Upper lobe of left lung (tissue), 6 donors: ENCODE results near the gene CD99L2. TPM values are rescaled to one million over a fixed set of nuclear protein-coding genes. Genes with fewer than 3 reads are reported as not detected.

Experiments
- ATAC-seq, 2 donors: fragments of 200-7000 bp; cut with Tn5 transposase; one replicate each; pipeline ENCODE4 v1.9.1; 2022; ENCODE audit warnings: mild to moderate bottlenecking in 2 of 2, moderate library complexity in 2 of 2; ENCODE audit not compliant: low FRiP score in 2 of 2
- DNase-seq, 2 donors: peaks; one replicate each; pipeline ENCODE4 v3.0.0-alpha.2; 2019 to 2020
- H3K27ac ChIP-seq, 4 donors: fragments of 200-600 bp; sonication (generic); one replicate each; pipeline ENCODE4 v1.5.1; 2016 to 2019
- H3K27me3 ChIP-seq, 4 donors: fragments of 200-600 bp; sonication (generic); one replicate each; pipeline ENCODE4 v1.5.1; 2017 to 2019
- H3K36me3 ChIP-seq, 4 donors: fragments of 200-600 bp; sonication (generic); one replicate each; pipeline ENCODE4 v1.5.1; 2016 to 2019
- H3K4me1 ChIP-seq, 4 donors: fragments of 200-600 bp; sonication (generic); one replicate each; pipeline ENCODE4 v1.5.1; 2018 to 2019
- H3K4me3 ChIP-seq, 4 donors: fragments of 200-600 bp; sonication (generic); one replicate each; pipeline ENCODE4 v1.5.1; 2017 to 2019; ENCODE audit warnings: mild to moderate bottlenecking in 2 of 4, moderate library complexity in 1 of 4
- H3K9me3 ChIP-seq, 4 donors: fragments of 200-600 bp; sonication (generic); one replicate each; pipeline ENCODE4 v1.5.1; 2018 to 2019
- CTCF ChIP-seq, 6 experiments: fragments of 450-650 bp in 4 of 6; fragments of 200-600 bp in 2 of 6; sonication (generic) in 2 of 6; IDR thresholded peaks; one replicate each; pipeline ENCODE4 v1.5.1; 2016 to 2019; ENCODE audit warnings: antibody characterized with exemption in 6 of 6
- EP300 ChIP-seq, 4 donors: sonication (generic); formaldehyde crosslinking; IDR thresholded peaks; one replicate each; pipeline ENCODE4 v1.5.1; 2017; ENCODE audit warnings: antibody characterized with exemption in 4 of 4, control low read depth in 2 of 4
- POLR2A ChIP-seq, 4 donors: fragments of 450-650 bp; IDR thresholded peaks; one replicate each; pipeline ENCODE4 v1.5.1; 2016 to 2017; ENCODE audit warnings: antibody characterized with exemption in 4 of 4, mild to moderate bottlenecking in 2 of 4
- POLR2AphosphoS5 ChIP-seq, 2 donors: sonication (generic); formaldehyde crosslinking; IDR thresholded peaks; one replicate each; pipeline ENCODE4 v1.5.1; 2017; ENCODE audit warnings: antibody characterized with exemption in 2 of 2
- WGBS, 2 donors: methylation state at CpG; one replicate each; pipeline ENCODE4 v1.1.5; 2017 to 2018; 5-methylcytosine and 5-hydroxymethylcytosine counted together
- total RNA-seq, 6 donors: library from RNA; depleted of rRNA in 4 of 6; stranded (reverse); fragments of >200 nt in 4 of 6; gene quantifications; one replicate each; pipeline versions ENCODE4 v1.1.0 to v1.2.1, GENCODE V29; 2016 to 2021
- donor health status: DM: no; HTN: no; CAD: no; lungs with moderate emphysema.
- donor health status: DM: no; HTN: yes; CAD: no; lungs with severe emphysema.

The CD99L2 gene
- total RNA-seq, 6 donors from 2014 or later: 16.8 to 41.6 (median 34.9) TPM

GRCh38 chrX:150856101-150856500, 42.4 kb downstream of the CD99L2 start:
- Histone ChIP-seq H3K27ac (no peak overlapping the region), H3K27me3 (no peaks in the 10 kb centered on the region), H3K4me3 (no peak overlapping the region), H3K9me3 (peaks cover 0 to 11% (median 0%) of the 10 kb centered on the region in 4 donors), H3K36me3 (no peaks in the 10 kb centered on the region), H3K4me1 (no peaks in the 10 kb centered on the region)
- ATAC-seq (no peak), DNase-seq (no peak)
- 80 to 86% methylated on average over 2 to 3 of the region's 3 CpGs for WGBS, 2 donors
- TF ChIP-seq CTCF (IDR thresholded peaks at IDR 0.05): no peak
- no peak for TF ChIP-seq POLR2A (IDR thresholded peaks at IDR 0.05)
- TF ChIP-seq EP300 (IDR thresholded peaks at IDR 0.05): no peak
- no peak for TF ChIP-seq POLR2AphosphoS5 (IDR thresholded peaks at IDR 0.05)

- TF ChIP-seq EP300 (IDR thresholded peaks at IDR 0.05) (no peak), CTCF (IDR thresholded peaks at IDR 0.05) (no peak), POLR2AphosphoS5 (IDR thresholded peaks at IDR 0.05) (no peak), POLR2A (IDR thresholded peaks at IDR 0.05) (no peak)
- no peak for ATAC-seq
These were observed 43.6 kb downstream of the CD99L2 start for GRCh38 chrX:150854856-150855255.

GRCh38 chrX:150849996-150850720, 48.3 kb downstream of the CD99L2 start:
- peaks cover 0 to 5% (median 0%) of the 10 kb centered on the region in 4 donors for H3K4me1 ChIP-seq
- H3K9me3 ChIP-seq: no peaks in the 10 kb centered on the region
- WGBS, 2 donors: 73 to 75% methylated on average over 2 to 3 of the region's 3 CpGs
- no peak overlapping the region for H3K4me3 ChIP-seq
- DNase-seq: no peak
- ATAC-seq: no peak
- no peak overlapping the region for H3K27ac ChIP-seq
- no peaks in the 10 kb centered on the region for H3K27me3 ChIP-seq
- TF ChIP-seq EP300 (IDR thresholded peaks at IDR 0.05) (no peak), CTCF (IDR thresholded peaks at IDR 0.05) (no peak), POLR2AphosphoS5 (IDR thresholded peaks at IDR 0.05) (no peak), POLR2A (IDR thresholded peaks at IDR 0.05) (no peak)
- no peaks in the 10 kb centered on the region for H3K36me3 ChIP-seq

More at GRCh38 chrX:150854856-150855255, 43.6 kb downstream of the CD99L2 start:
- Histone ChIP-seq H3K4me1 (no peaks in the 10 kb centered on the region), H3K4me3 (no peak overlapping the region), H3K36me3 (no peaks in the 10 kb centered on the region), H3K9me3 (peaks cover 0 to 11% (median 0%) of the 10 kb centered on the region in 4 donors), H3K27ac (no peak overlapping the region), H3K27me3 (no peaks in the 10 kb centered on the region)
- WGBS, 2 donors: 33 to 38% methylated on average over 1 to 2 of the region's 2 CpGs
- no peak for DNase-seq

- Histone ChIP-seq H3K4me3 (no peak overlapping the region), H3K9me3 (no peaks in the 10 kb centered on the region), H3K4me1 (peaks cover 0 to 5% (median 0%) of the 10 kb centered on the region in 4 donors), H3K36me3 (no peaks in the 10 kb centered on the region), H3K27me3 (no peaks in the 10 kb centered on the region), H3K27ac (peak overlapping the region in 1 of 4 donors; percentile 43)
- ATAC-seq (no peak), DNase-seq (no peak)
- WGBS, 2 donors: 90% methylated on average over 2 of the region's 2 CpGs; no CpG with 5 or more reads in 1 of the 2 donors
- TF ChIP-seq EP300 (IDR thresholded peaks at IDR 0.05): no peak
- no peak for TF ChIP-seq POLR2A (IDR thresholded peaks at IDR 0.05)
- TF ChIP-seq POLR2AphosphoS5 (IDR thresholded peaks at IDR 0.05): no peak
- TF ChIP-seq CTCF (IDR thresholded peaks at IDR 0.05): no peak
These were observed 49.0 kb downstream of the CD99L2 start for GRCh38 chrX:150849486-150849885.
